ENCODE results near the gene ZNF451.
"Not testable (repeated sequence)": the region's sequence is repeated elsewhere in the genome, so short reads cannot be mapped to it uniquely, and the experiment has no call there.

The ZNF451 gene

DNA sequence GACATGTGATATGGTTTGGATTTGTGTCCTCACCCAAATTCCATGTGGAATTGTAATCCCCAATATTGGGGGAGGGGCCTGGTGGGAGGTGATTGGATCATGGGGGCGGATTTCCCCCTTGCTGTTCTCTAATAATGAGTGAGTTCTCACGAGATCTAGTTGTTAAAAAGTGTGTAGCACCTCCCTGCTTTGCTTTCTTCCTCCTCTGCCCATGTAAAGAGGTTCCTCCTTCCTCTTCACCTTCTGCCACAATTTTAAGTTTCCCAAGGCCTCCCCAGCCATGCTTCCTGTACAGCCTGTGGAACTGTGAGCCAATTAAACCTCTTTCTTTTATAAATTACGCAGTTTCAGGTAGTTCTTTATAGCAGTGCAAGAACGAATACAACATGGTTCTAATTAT is 2.1 kb upstream of the ZNF451 start:
- peaks cover 17% of the 10 kb centered on the region for H3K79me2 ChIP-seq (ENCODE audit: insufficient read depth, low read length)
- H3K9me3 ChIP-seq (ENCODE audit: insufficient read depth, low read length): no peaks in the 10 kb centered on the region
- H3K4me2 ChIP-seq (ENCODE audit: low read depth, low read length, poor library complexity, severe bottlenecking): no peak overlapping the region
- no peak overlapping the region for H3K9ac ChIP-seq (ENCODE audit: low read length)
- no peaks in the 10 kb centered on the region for H3K9me2 ChIP-seq (replicated peaks; ENCODE audit: insufficient read depth, low read length)
- TF ChIP-seq EZH2phosphoT487 (conservative IDR thresholded peaks at IDR 0.05; ENCODE audit: low read length): no peak
- no peak for TF ChIP-seq CTCF (IDR thresholded peaks at IDR 0.05; ENCODE audit: insufficient read depth, low read length, poor library complexity, severe bottlenecking)
- H3K36me3 ChIP-seq (ENCODE audit: low read length): peaks cover 15% of the 10 kb centered on the region
- no peak overlapping the region for H3K27ac ChIP-seq (ENCODE audit: low read depth, low read length)
- H4K20me1 ChIP-seq (ENCODE audit: low read depth, low read length): peaks cover 15% of the 10 kb centered on the region
- no peaks in the 10 kb centered on the region for H3K27me3 ChIP-seq (ENCODE audit: low read length)
- H3F3A ChIP-seq (ENCODE audit: insufficient read depth): peaks cover 8% of the 10 kb centered on the region; the same call in 1 of the 2 replicates
- H3K4me3 ChIP-seq (ENCODE audit: insufficient read depth, low read length, poor library complexity, severe bottlenecking): no peak overlapping the region
- no peak overlapping the region for H2AFZ ChIP-seq (ENCODE audit: low read depth, low read length, severe bottlenecking)

- Histone ChIP-seq H3K4me3 (ENCODE audit: insufficient read depth, low read length, poor library complexity, severe bottlenecking) (peak overlapping the region; percentile 46), H3K9me3 (ENCODE audit: insufficient read depth, low read length) (no peaks in the 10 kb centered on the region), H3F3A (ENCODE audit: insufficient read depth) (peaks cover 8% of the 10 kb centered on the region; the same call in 1 of the 2 replicates), H3K9ac (ENCODE audit: low read length) (peak overlapping the region; percentile 62), H3K9me2 (replicated peaks; ENCODE audit: insufficient read depth, low read length) (no peaks in the 10 kb centered on the region), H3K4me2 (ENCODE audit: low read depth, low read length, poor library complexity, severe bottlenecking) (peak overlapping the region; percentile 70), H3K27ac (ENCODE audit: low read depth, low read length) (no peak overlapping the region), H3K79me2 (ENCODE audit: insufficient read depth, low read length) (peaks cover 30% of the 10 kb centered on the region), H4K20me1 (ENCODE audit: low read depth, low read length) (peaks cover 23% of the 10 kb centered on the region), H2AFZ (ENCODE audit: low read depth, low read length, severe bottlenecking) (peak overlapping the region; percentile 84), H3K36me3 (ENCODE audit: low read length) (peaks cover 22% of the 10 kb centered on the region), H3K27me3 (ENCODE audit: low read length) (no peaks in the 10 kb centered on the region)
- TF ChIP-seq EZH2phosphoT487 (conservative IDR thresholded peaks at IDR 0.05; ENCODE audit: low read length): no peak
- no peak for TF ChIP-seq CTCF (IDR thresholded peaks at IDR 0.05; ENCODE audit: insufficient read depth, low read length, poor library complexity, severe bottlenecking)
These were observed 723 bp upstream of the ZNF451 start for GRCh38 chr6:57089265-57089664.

DNA sequence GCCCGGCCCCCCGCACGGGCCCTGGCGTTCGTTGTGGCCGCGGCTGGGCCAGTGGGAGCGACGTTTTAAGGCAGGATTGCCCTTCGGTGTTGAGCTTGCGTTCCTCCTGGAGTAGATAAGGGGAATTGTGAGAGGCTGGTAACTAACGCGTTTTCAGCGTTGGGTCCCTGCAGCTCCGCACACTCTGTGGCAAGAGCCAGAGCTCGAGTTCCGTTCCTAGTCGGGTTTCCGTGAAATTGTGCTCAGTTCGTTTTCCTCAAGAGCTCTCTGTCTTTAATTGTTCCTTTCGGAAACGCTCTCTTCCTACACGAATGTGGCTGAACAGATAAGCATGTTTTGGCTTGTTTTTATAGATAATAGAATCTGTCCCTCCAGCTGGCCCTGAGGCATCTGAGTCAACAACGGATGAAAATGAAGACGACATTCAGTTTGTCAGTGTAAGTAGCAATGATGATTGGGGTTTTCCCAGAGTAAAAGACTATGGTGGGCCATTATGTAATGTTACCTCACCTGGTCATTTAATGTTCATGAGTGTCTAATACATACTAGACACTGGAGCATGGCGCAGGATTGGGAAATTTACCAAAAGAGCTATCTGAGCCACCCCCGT is 575 bp downstream of the ZNF451 start:
- H3F3A ChIP-seq (ENCODE audit: insufficient read depth); H3K27ac ChIP-seq (ENCODE audit: low read depth, low read length): not testable (repeated sequence)

DNA sequence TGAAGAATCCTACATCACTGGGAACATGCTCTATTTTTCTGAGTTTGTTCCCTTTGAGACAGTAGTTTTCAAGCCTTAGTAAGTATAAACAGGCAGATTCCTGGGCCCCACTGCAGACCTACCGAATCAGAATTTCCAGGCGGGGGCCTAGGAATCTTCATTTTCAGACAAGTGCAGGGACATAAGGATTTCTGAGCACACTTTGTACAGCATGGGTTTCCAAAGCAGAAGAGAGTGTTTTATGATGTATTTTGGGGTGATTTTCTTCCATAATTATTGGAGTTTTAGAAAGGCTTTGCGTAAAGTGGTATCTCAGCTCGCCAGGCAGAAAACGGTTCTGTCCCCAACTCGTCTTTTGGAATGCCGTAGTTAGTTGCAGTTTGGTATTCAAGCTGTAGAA is 1.4 kb downstream of the ZNF451 start:
- not testable (repeated sequence) for H3K9me3 ChIP-seq (ENCODE audit: insufficient read depth, low read length); H2AFZ ChIP-seq (ENCODE audit: low read depth, low read length, severe bottlenecking); H3K9me2 ChIP-seq (replicated peaks; ENCODE audit: insufficient read depth, low read length); H3K27me3 ChIP-seq (ENCODE audit: low read length); H3F3A ChIP-seq (ENCODE audit: insufficient read depth); H3K27ac ChIP-seq (ENCODE audit: low read depth, low read length)
- Histone ChIP-seq H4K20me1 (ENCODE audit: low read depth, low read length) (peaks cover 32% of the 10 kb centered on the region), H3K9ac (ENCODE audit: low read length) (peak overlapping the region; percentile 44), H3K4me2 (ENCODE audit: low read depth, low read length, poor library complexity, severe bottlenecking) (peak overlapping the region; percentile 85), H3K79me2 (ENCODE audit: insufficient read depth, low read length) (peaks cover 52% of the 10 kb centered on the region), H3K36me3 (ENCODE audit: low read length) (peaks cover 33% of the 10 kb centered on the region), H3K4me3 (ENCODE audit: insufficient read depth, low read length, poor library complexity, severe bottlenecking) (peak overlapping the region; percentile 49)

More for the DNA sequence above, 575 bp downstream of the ZNF451 start:
- H3K36me3 ChIP-seq (ENCODE audit: low read length): peaks cover 31% of the 10 kb centered on the region
- not testable (repeated sequence) for H3K9me3 ChIP-seq (ENCODE audit: insufficient read depth, low read length); H3K4me3 ChIP-seq (ENCODE audit: insufficient read depth, low read length, poor library complexity, severe bottlenecking); H3K4me2 ChIP-seq (ENCODE audit: low read depth, low read length, poor library complexity, severe bottlenecking); H3K27me3 ChIP-seq (ENCODE audit: low read length); H2AFZ ChIP-seq (ENCODE audit: low read depth, low read length, severe bottlenecking); H3K9me2 ChIP-seq (replicated peaks; ENCODE audit: insufficient read depth, low read length)
- H3K79me2 ChIP-seq (ENCODE audit: insufficient read depth, low read length): peaks cover 43% of the 10 kb centered on the region
- H3K9ac ChIP-seq (ENCODE audit: low read length): peak overlapping the region; percentile 62
- peaks cover 32% of the 10 kb centered on the region for H4K20me1 ChIP-seq (ENCODE audit: low read depth, low read length)

Measured in SU-DHL-6 (cell line).